NCI-H510A treated with DMSO at 0.1 percent for 48 hours (cell line): ENCODE measurements around the gene C2CD2.

Experiments
- DNase-seq: peaks from one replicate; lab custom pipeline; 2025; lab: John Stamatoyannopoulos, UW

C2CD2 gene

GRCh38 chr21:41933313-41934079, 20.3 kb downstream of the C2CD2 start:
- DNase-seq, result peak; percentile 30

GRCh38 chr21:41932576-41933312, 21.1 kb downstream of the C2CD2 start:
- DNase-seq, result no peak

GRCh38 chr21:41932191-41932575, 21.6 kb downstream of the C2CD2 start:
- no peak for DNase-seq

GRCh38 chr21:41931041-41931451, 22.8 kb downstream of the C2CD2 start:
- no peak for DNase-seq

GRCh38 chr21:41929248-41929647, 24.6 kb downstream of the C2CD2 start:
- DNase-seq, result no peak

GRCh38 chr21:41928621-41929220, 25.1 kb downstream of the C2CD2 start:
- DNase-seq, result no peak

GRCh38 chr21:41927727-41928409, 25.9 kb downstream of the C2CD2 start:
- no peak for DNase-seq

GRCh38 chr21:41926807-41927171, 27.0 kb downstream of the C2CD2 start:
- DNase-seq, result no peak

- DNase-seq, result no peak
These were observed 27.6 kb downstream of the C2CD2 start for GRCh38 chr21:41926117-41926806.

GRCh38 chr21:41925767-41926116, 28.1 kb downstream of the C2CD2 start:
- no peak for DNase-seq

- DNase-seq, result no peak
These were observed 29.5 kb downstream of the C2CD2 start for GRCh38 chr21:41924368-41924754.

GRCh38 chr21:41923631-41924367, 30.0 kb downstream of the C2CD2 start:
- DNase-seq, result no peak

GRCh38 chr21:41923186-41923585, 30.6 kb downstream of the C2CD2 start:
- DNase-seq, result no peak

- no peak for DNase-seq
These were observed 32.8 kb downstream of the C2CD2 start for GRCh38 chr21:41921021-41921420.

- no peak for DNase-seq
These were observed 33.3 kb downstream of the C2CD2 start for GRCh38 chr21:41920476-41920875.

- no peak for DNase-seq
These were observed 34.0 kb downstream of the C2CD2 start for GRCh38 chr21:41919666-41920398.

- no peak for DNase-seq
These were observed 35.1 kb downstream of the C2CD2 start for GRCh38 chr21:41918561-41919358.

GRCh38 chr21:41917531-41917930, 36.3 kb downstream of the C2CD2 start:
- DNase-seq, result no peak

- DNase-seq, result no peak
These were observed 36.9 kb downstream of the C2CD2 start for GRCh38 chr21:41916888-41917433.

- DNase-seq, result no peak
These were observed 38.9 kb downstream of the C2CD2 start for GRCh38 chr21:41914965-41915364.
